Upper lobe of right lung (tissue), 1 donor: ENCODE results near the gene STIMATE. TPM values are rescaled to one million over a fixed set of nuclear protein-coding genes. Genes with fewer than 3 reads are reported as not detected.

ENCODE experiments used
- ATAC-seq: fragments of 200-7000 bp; cut with Tn5 transposase; one replicate; pipeline ENCODE4 v1.9.1; 2020; ENCODE audit warnings: mild to moderate bottlenecking, moderate library complexity
- DNase-seq: peaks from one replicate; pipeline ENCODE4 v3.0.0-alpha.2; 2020
- H3K27ac ChIP-seq: fragments of 200-600 bp; one replicate; pipeline ENCODE4 v1.8.0; 2022
- H3K27me3 ChIP-seq: fragments of 200-600 bp; one replicate; pipeline ENCODE4 v1.8.0; 2022; ENCODE audit warnings: mild to moderate bottlenecking
- H3K36me3 ChIP-seq: fragments of 200-600 bp; one replicate; pipeline ENCODE4 v1.8.0; 2022
- H3K4me1 ChIP-seq: fragments of 200-600 bp; one replicate; pipeline ENCODE4 v1.8.0; 2022
- H3K4me3 ChIP-seq: fragments of 200-600 bp; one replicate; pipeline ENCODE4 v1.8.0; 2022; ENCODE audit warnings: mild to moderate bottlenecking
- H3K9me3 ChIP-seq: fragments of 200-600 bp; one replicate; pipeline ENCODE4 v1.8.0; 2022
- CTCF ChIP-seq: fragments of 200-600 bp; IDR thresholded peaks from one replicate; pipeline ENCODE4 v1.8.0; 2022; ENCODE audit warnings: antibody characterized with exemption
- intact Hi-C: fragments of 100-400 bp; cut with DNase I; formaldehyde crosslinking; loops from one replicate; pipeline ENCODE4 v1.11.0; 2022
- total RNA-seq: library from RNA; stranded (reverse); fragmentation: NEBNext Ultra II Directional; extraction: Animal tissue kit (Norgen Biotek cat#: 25700); gene quantifications from one replicate; pipeline ENCODE4 v1.2.1, GENCODE V29; 2021
- donor health status: DM: no; HTN: yes; CAD: no; lungs with severe emphysema.

Gene STIMATE
- total RNA-seq, 1 donor from 2014 or later, result 34.7 TPM

- Histone ChIP-seq H3K4me1 (no peaks in the 10 kb centered on the region), H3K27ac (no peak overlapping the region), H3K36me3 (peaks cover 8% of the 10 kb centered on the region), H3K4me3 (no peak overlapping the region), H3K27me3 (no peaks in the 10 kb centered on the region), H3K9me3 (no peaks in the 10 kb centered on the region)
- DNase-seq, result no peak
- no peak for ATAC-seq
- TF ChIP-seq CTCF, result no peak
- intact Hi-C loops, result no loop called here
These were observed 69.9 kb downstream of the STIMATE start for GRCh38 chr3:52827441-52827840.

GRCh38 chr3:52824037-52824436 is 73.3 kb downstream of the STIMATE start:
- ATAC-seq (no peak), DNase-seq (no peak)
- no peak for TF ChIP-seq CTCF
- Histone ChIP-seq H3K4me1 (no peaks in the 10 kb centered on the region), H3K27ac (no peak overlapping the region), H3K4me3 (no peak overlapping the region), H3K9me3 (no peaks in the 10 kb centered on the region), H3K27me3 (no peaks in the 10 kb centered on the region), H3K36me3 (peaks cover 8% of the 10 kb centered on the region)
- intact Hi-C loops, result no loop called here

DNA sequence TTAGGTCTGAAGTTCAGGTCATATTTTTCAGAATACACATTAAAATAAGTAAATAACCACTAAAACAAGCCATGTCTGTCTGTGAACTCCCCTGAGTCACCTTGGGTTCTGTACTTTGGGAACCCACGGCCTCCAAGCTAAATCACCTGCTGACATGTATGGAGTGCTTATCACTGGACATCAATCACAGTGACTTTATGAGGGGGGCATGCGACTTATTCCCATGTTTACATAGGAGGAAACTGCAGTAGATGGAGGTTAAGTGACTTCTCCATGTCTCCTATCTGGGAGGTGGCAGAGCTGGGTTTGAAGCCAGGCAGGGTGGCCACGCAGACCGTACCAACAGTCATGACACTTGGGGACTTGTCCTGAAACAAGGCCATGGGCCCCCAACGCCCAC is 75.0 kb downstream of the STIMATE start:
- no peaks in the 10 kb centered on the region for H3K4me1 ChIP-seq
- H3K36me3 ChIP-seq, result peaks cover 8% of the 10 kb centered on the region
- TF ChIP-seq CTCF, result no peak
- no peak for DNase-seq
- H3K27me3 ChIP-seq, result no peaks in the 10 kb centered on the region
- intact Hi-C loops, result no loop called here
- ATAC-seq, result no peak
- no peaks in the 10 kb centered on the region for H3K9me3 ChIP-seq
- no peak overlapping the region for H3K4me3 ChIP-seq
- H3K27ac ChIP-seq, result no peak overlapping the region

DNA sequence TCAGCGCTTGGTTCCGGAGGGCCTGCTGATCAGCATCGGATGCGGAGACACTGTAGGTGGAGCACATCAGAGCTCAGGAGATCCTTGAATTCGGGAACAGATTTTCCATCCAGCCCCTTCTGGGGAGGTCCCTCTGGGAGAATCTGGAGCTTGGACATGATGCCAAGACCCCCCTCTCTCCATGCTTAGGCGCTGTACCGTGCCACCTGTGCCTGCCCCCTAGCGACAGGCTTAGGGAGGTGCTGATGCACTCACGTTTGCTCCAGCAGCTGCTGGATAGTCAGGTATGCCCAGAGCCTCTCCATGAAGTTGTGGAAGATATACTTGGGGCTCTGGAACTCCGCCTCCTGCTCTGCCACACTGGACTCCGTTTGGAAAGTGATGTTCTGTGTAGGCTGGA is 76.6 kb downstream of the STIMATE start:
- Histone ChIP-seq H3K4me3 (no peak overlapping the region), H3K9me3 (no peaks in the 10 kb centered on the region), H3K4me1 (no peaks in the 10 kb centered on the region), H3K27me3 (no peaks in the 10 kb centered on the region), H3K36me3 (peaks cover 8% of the 10 kb centered on the region), H3K27ac (no peak overlapping the region)
- TF ChIP-seq CTCF, result peak; percentile 43
- ATAC-seq, result peak; percentile 14
- DNase-seq, result no peak
- intact Hi-C loops, result no loop called here

DNA sequence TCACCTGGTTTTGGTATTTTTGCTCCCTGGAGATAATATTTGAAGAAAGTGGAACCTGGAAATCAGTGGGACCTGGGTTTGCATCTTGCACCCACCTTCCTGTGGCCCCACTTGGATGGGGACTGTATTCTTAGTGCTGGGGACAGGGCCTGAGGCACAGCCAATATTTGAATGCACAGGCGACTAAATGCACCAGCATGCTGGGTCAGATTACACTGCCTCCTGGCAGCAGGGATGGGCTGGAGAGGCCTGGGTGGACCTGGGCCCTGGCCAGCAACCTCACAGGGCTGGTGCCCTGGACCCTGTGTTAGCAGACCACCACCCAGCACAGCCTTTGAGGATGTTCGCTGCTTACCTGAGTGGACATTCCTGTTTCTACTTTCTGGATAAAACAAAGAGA is 77.4 kb downstream of the STIMATE start:
- DNase-seq, result no peak
- Histone ChIP-seq H3K4me1 (no peaks in the 10 kb centered on the region), H3K9me3 (no peaks in the 10 kb centered on the region), H3K27ac (no peak overlapping the region), H3K4me3 (no peak overlapping the region), H3K27me3 (no peaks in the 10 kb centered on the region), H3K36me3 (peaks cover 8% of the 10 kb centered on the region)
- no peak for TF ChIP-seq CTCF
- intact Hi-C loops, result no loop called here
- ATAC-seq, result no peak

GRCh38 chr3:52817860-52818259 is 79.5 kb downstream of the STIMATE start:
- Histone ChIP-seq H3K4me3 (no peak overlapping the region), H3K36me3 (no peaks in the 10 kb centered on the region), H3K9me3 (no peaks in the 10 kb centered on the region), H3K27ac (no peak overlapping the region), H3K4me1 (no peaks in the 10 kb centered on the region), H3K27me3 (no peaks in the 10 kb centered on the region)
- DNase-seq, result no peak
- no peak for TF ChIP-seq CTCF
- intact Hi-C loops, result no loop called here
- no peak for ATAC-seq
